ENCODE data around the gene CDH19. TPM values are rescaled to one million over a fixed set of nuclear protein-coding genes. Genes with fewer than 3 reads are reported as not detected.

CDH19 gene
- total and polyA plus RNA-seq, 2 donors from 2014 or later, result 0.37 to 0.94 TPM

GRCh38 chr18:66571845-66572244, 32.0 kb downstream of the CDH19 start:
- FAIRE-seq, result no peak

GRCh38 chr18:66566616-66567015, 37.3 kb downstream of the CDH19 start:
- Histone ChIP-seq H3K9ac (ENCODE audit: low read length in 3 of 3) (no peak overlapping the region), H3K4me1 (ENCODE audit: control insufficient read depth in 2 of 3, insufficient read depth in 2 of 3, low read depth in 1 of 3, low read length in 3 of 3) (no peaks in the 10 kb centered on the region), H3K36me3 (ENCODE audit: control insufficient read depth in 2 of 3, insufficient read depth in 3 of 3, low read length in 3 of 3) (no peaks in the 10 kb centered on the region), H3K27me3 (ENCODE audit: control insufficient read depth, insufficient read depth, low read length) (no peaks in the 10 kb centered on the region), H3K4me3 (ENCODE audit: low read length in 3 of 3) (no peak overlapping the region), H3K9me3 (ENCODE audit: control insufficient read depth in 2 of 3, insufficient read depth in 1 of 3, low read length in 3 of 3) (no peaks in the 10 kb centered on the region), H3K27ac (ENCODE audit: low read depth in 2 of 2, low read length in 2 of 2) (no peak overlapping the region)
- FAIRE-seq (no peak), DNase-seq (no peak)
- TF ChIP-seq CTCF (IDR thresholded peaks at IDR 0.05; ENCODE audit: borderline replicate concordance, extremely low read depth, insufficient read depth), result no peak
- intact Hi-C loops (cut with DNase I), result no loop called here

More at GRCh38 chr18:66571845-66572244, 32.0 kb downstream of the CDH19 start:
- H3K9ac ChIP-seq (ENCODE audit: low read length in 3 of 3), result no peak overlapping the region
- H3K4me1 ChIP-seq (ENCODE audit: control insufficient read depth in 2 of 3, insufficient read depth in 2 of 3, low read depth in 1 of 3, low read length in 3 of 3), result no peaks in the 10 kb centered on the region
- DNase-seq, result peak in 1 of 5 donors; percentile 7
- H3K9me3 ChIP-seq (ENCODE audit: control insufficient read depth in 2 of 3, insufficient read depth in 1 of 3, low read length in 3 of 3), result no peaks in the 10 kb centered on the region
- H3K36me3 ChIP-seq (ENCODE audit: control insufficient read depth in 2 of 3, insufficient read depth in 3 of 3, low read length in 3 of 3), result no peaks in the 10 kb centered on the region
- intact Hi-C loops (cut with DNase I), result no loop called here
- no peak overlapping the region for H3K27ac ChIP-seq (ENCODE audit: low read depth in 2 of 2, low read length in 2 of 2)
- no peak for TF ChIP-seq CTCF (IDR thresholded peaks at IDR 0.05; ENCODE audit: borderline replicate concordance, extremely low read depth, insufficient read depth)
- H3K27me3 ChIP-seq (ENCODE audit: control insufficient read depth, insufficient read depth, low read length), result no peaks in the 10 kb centered on the region
- H3K4me3 ChIP-seq (ENCODE audit: low read length in 3 of 3), result no peak overlapping the region

- intact Hi-C loops (cut with DNase I), result no loop called here
- Histone ChIP-seq H3K9me3 (ENCODE audit: control insufficient read depth in 2 of 3, insufficient read depth in 1 of 3, low read length in 3 of 3) (no peaks in the 10 kb centered on the region), H3K4me3 (ENCODE audit: low read length in 3 of 3) (no peak overlapping the region), H3K36me3 (ENCODE audit: control insufficient read depth in 2 of 3, insufficient read depth in 3 of 3, low read length in 3 of 3) (no peaks in the 10 kb centered on the region), H3K9ac (ENCODE audit: low read length in 3 of 3) (no peak overlapping the region), H3K27me3 (ENCODE audit: control insufficient read depth, insufficient read depth, low read length) (no peaks in the 10 kb centered on the region), H3K4me1 (ENCODE audit: control insufficient read depth in 2 of 3, insufficient read depth in 2 of 3, low read depth in 1 of 3, low read length in 3 of 3) (no peaks in the 10 kb centered on the region), H3K27ac (ENCODE audit: low read depth in 2 of 2, low read length in 2 of 2) (no peak overlapping the region)
- DNase-seq (no peak), FAIRE-seq (no peak)
- TF ChIP-seq CTCF (IDR thresholded peaks at IDR 0.05; ENCODE audit: borderline replicate concordance, extremely low read depth, insufficient read depth), result no peak
These were observed 39.7 kb downstream of the CDH19 start for GRCh38 chr18:66564236-66564635.

GRCh38 chr18:66562279-66562678, 41.6 kb downstream of the CDH19 start:
- FAIRE-seq, result no peak

More at GRCh38 chr18:66562279-66562678, 41.6 kb downstream of the CDH19 start:
- TF ChIP-seq CTCF (IDR thresholded peaks at IDR 0.05; ENCODE audit: borderline replicate concordance, extremely low read depth, insufficient read depth), result no peak
- no peaks in the 10 kb centered on the region for H3K36me3 ChIP-seq (ENCODE audit: control insufficient read depth in 2 of 3, insufficient read depth in 3 of 3, low read length in 3 of 3)
- no peaks in the 10 kb centered on the region for H3K9me3 ChIP-seq (ENCODE audit: control insufficient read depth in 2 of 3, insufficient read depth in 1 of 3, low read length in 3 of 3)
- no peak for DNase-seq
- H3K9ac ChIP-seq (ENCODE audit: low read length in 3 of 3), result no peak overlapping the region
- no peaks in the 10 kb centered on the region for H3K4me1 ChIP-seq (ENCODE audit: control insufficient read depth in 2 of 3, insufficient read depth in 2 of 3, low read depth in 1 of 3, low read length in 3 of 3)
- H3K4me3 ChIP-seq (ENCODE audit: low read length in 3 of 3), result no peak overlapping the region
- intact Hi-C loops (cut with DNase I), result no loop called here
- H3K27me3 ChIP-seq (ENCODE audit: control insufficient read depth, insufficient read depth, low read length), result no peaks in the 10 kb centered on the region
- H3K27ac ChIP-seq (ENCODE audit: low read depth in 2 of 2, low read length in 2 of 2), result no peak overlapping the region
